Small intestine (tissue), 7 donors: ENCODE measurements around the gene IGSF9B. TPM values are rescaled to one million over a fixed set of nuclear protein-coding genes. Genes with fewer than 3 reads are reported as not detected.

Experiments used
- DNase-seq, 2 donors: peaks; one replicate each; pipeline versions ENCODE4 v3.0.0 to v3.0.0-alpha.2; 2013
- FAIRE-seq: peaks from 2 replicates; lab custom pipeline; 2012; peaks lifted over from hg19 to GRCh38; lab: Jason Lieb, UNC
- H3K27ac ChIP-seq, 3 donors: one replicate each; pipeline ENCODE4 v1.5.1; 2013; ENCODE audit warnings: low read length in 2 of 3, mild to moderate bottlenecking in 2 of 3, control low read depth in 1 of 3, inconsistent platforms in 1 of 3, low read depth in 1 of 3, moderate library complexity in 1 of 3
- H3K27me3 ChIP-seq, 3 donors: one replicate each; pipeline ENCODE4 v1.6.1; 2013; ENCODE audit warnings: low read length in 3 of 3, inconsistent platforms in 1 of 3; ENCODE audit not compliant: control insufficient read depth in 3 of 3, insufficient read depth in 3 of 3
- H3K36me3 ChIP-seq, 3 donors: one replicate each; pipeline ENCODE4 v1.6.1; 2013; ENCODE audit warnings: low read length in 3 of 3, inconsistent platforms in 1 of 3, low read depth in 1 of 3, mild to moderate bottlenecking in 1 of 3, moderate library complexity in 1 of 3; ENCODE audit not compliant: control insufficient read depth in 3 of 3, insufficient read depth in 2 of 3
- H3K4me1 ChIP-seq, 3 donors: one replicate each; pipeline ENCODE4 v1.6.1; 2013; ENCODE audit warnings: low read length in 2 of 3, inconsistent platforms in 1 of 3, low read depth in 1 of 3, mild to moderate bottlenecking in 1 of 3, moderate library complexity in 1 of 3; ENCODE audit not compliant: control insufficient read depth in 3 of 3, insufficient read depth in 2 of 3
- H3K4me3 ChIP-seq, 3 donors: one replicate each; pipeline ENCODE4 v1.5.1; 2013; ENCODE audit warnings: low read length in 3 of 3, control low read depth in 1 of 3, inconsistent platforms in 1 of 3, low read depth in 1 of 3, mild to moderate bottlenecking in 1 of 3, moderate library complexity in 1 of 3
- H3K9me3 ChIP-seq, 2 donors: one replicate each; pipeline ENCODE4 v1.6.1; 2013; ENCODE audit warnings: low read depth in 1 of 2, low read length in 1 of 2; ENCODE audit not compliant: control insufficient read depth in 2 of 2, insufficient read depth in 1 of 2
- WGBS, 3 donors: extraction: QIAGEN DNeasy Blood & Tissue Kit; methylation state at CpG; one replicate each; pipeline ENCODE4 v1.1.7; 2013; 5-methylcytosine and 5-hydroxymethylcytosine counted together
- polyA plus RNA-seq, 4 donors: library from polyadenylated mRNA; stranded (reverse) in 3 of 4; unstranded in 1 of 4; fragments of 200-250 nt in 3 of 4; fragments of 120-200 nt in 1 of 4; gene quantifications; one replicate each; pipeline versions ENCODE4 v1.2.1 to v1.2.3, GENCODE V29; 2013
- donor health status: healthy with polysubstance abuse.
- donor health status: control.
- donor health status: control.
- donor health status: Bipolar disorder and iron deficiency.
- donor health status: healthy.

The IGSF9B gene
- polyA plus RNA-seq, 4 donors = 1.4 to 2.3 (median 2.1) TPM; not detected in 1

- no peak overlapping the region for H3K4me3 ChIP-seq
- H3K27ac ChIP-seq = no peak overlapping the region
- peaks cover 0 to 4% (median 0%) of the 10 kb centered on the region in 3 donors for H3K4me1 ChIP-seq
- peaks cover 0 to 9% (median 0%) of the 10 kb centered on the region in 3 donors for H3K36me3 ChIP-seq
- no peak for DNase-seq
- no peaks in the 10 kb centered on the region for H3K9me3 ChIP-seq
- 87 to 92% (median 88%) methylated on average over 27 of the region's 27 CpGs for WGBS, 3 donors
- FAIRE-seq = no peak
- H3K27me3 ChIP-seq = no peaks in the 10 kb centered on the region
These were observed 26.6 kb downstream of the IGSF9B start for GRCh38 chr11:133930053-133930766.

DNA sequence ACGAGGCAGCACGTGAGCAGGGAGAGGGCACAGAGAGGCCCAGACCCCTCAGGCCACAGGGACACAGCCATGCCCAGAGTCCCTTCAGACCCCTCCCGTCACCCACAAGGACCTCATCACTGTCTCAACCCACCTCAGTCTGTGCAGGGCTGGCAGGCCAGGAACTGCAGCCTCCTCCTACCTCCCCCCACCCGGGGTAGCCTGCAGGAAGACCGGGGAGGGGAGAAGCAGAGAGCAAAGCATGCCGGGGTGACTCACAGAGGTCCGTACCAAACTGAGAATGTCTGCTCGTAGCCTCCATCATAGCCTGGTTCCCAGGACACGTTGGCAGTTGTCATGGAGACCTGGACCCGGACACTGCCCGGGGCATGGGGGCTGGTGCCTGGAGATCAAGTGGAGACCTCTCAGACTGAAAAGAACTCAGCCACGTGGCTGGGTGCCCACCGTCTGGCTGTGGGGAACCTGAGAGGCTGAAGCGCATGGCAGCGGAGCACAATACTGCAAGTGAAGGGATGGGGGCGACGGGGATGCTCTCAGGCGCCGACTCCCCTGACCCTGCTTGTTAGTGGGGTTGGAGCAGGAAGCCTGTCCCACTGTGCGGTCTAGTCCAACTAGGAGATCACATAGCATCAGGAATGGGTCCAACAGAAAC is 27.2 kb downstream of the IGSF9B start:
- WGBS, 3 donors = 82 to 86% (median 82%) methylated on average over 20 of the region's 20 CpGs
- Histone ChIP-seq H3K4me3 (no peak overlapping the region), H3K4me1 (no peaks in the 10 kb centered on the region), H3K36me3 (peaks cover 0 to 13% (median 0%) of the 10 kb centered on the region in 3 donors), H3K9me3 (no peaks in the 10 kb centered on the region), H3K27ac (no peak overlapping the region), H3K27me3 (no peaks in the 10 kb centered on the region)
- DNase-seq (no peak), FAIRE-seq (no peak)

- FAIRE-seq (no peak), DNase-seq (no peak)
- Histone ChIP-seq H3K9me3 (no peaks in the 10 kb centered on the region), H3K27ac (no peak overlapping the region), H3K27me3 (no peaks in the 10 kb centered on the region), H3K36me3 (peaks cover 0 to 12% (median 0%) of the 10 kb centered on the region in 3 donors), H3K4me1 (no peaks in the 10 kb centered on the region), H3K4me3 (no peak overlapping the region)
- WGBS, 3 donors = 10 to 30% (median 18%) methylated on average over 5 of the region's 5 CpGs
These were observed 28.1 kb downstream of the IGSF9B start for GRCh38 chr11:133928628-133929059.

- Histone ChIP-seq H3K9me3 (no peaks in the 10 kb centered on the region), H3K4me3 (no peak overlapping the region), H3K27me3 (no peaks in the 10 kb centered on the region), H3K27ac (no peak overlapping the region), H3K36me3 (peaks cover 0 to 12% (median 0%) of the 10 kb centered on the region in 3 donors), H3K4me1 (no peaks in the 10 kb centered on the region)
- FAIRE-seq (no peak), DNase-seq (peak; percentile 42 to 71)
- 17 to 31% (median 20%) methylated on average over 35 to 36 of the region's 36 CpGs for WGBS, 3 donors
These were observed 28.8 kb downstream of the IGSF9B start for GRCh38 chr11:133927690-133928627.

DNA sequence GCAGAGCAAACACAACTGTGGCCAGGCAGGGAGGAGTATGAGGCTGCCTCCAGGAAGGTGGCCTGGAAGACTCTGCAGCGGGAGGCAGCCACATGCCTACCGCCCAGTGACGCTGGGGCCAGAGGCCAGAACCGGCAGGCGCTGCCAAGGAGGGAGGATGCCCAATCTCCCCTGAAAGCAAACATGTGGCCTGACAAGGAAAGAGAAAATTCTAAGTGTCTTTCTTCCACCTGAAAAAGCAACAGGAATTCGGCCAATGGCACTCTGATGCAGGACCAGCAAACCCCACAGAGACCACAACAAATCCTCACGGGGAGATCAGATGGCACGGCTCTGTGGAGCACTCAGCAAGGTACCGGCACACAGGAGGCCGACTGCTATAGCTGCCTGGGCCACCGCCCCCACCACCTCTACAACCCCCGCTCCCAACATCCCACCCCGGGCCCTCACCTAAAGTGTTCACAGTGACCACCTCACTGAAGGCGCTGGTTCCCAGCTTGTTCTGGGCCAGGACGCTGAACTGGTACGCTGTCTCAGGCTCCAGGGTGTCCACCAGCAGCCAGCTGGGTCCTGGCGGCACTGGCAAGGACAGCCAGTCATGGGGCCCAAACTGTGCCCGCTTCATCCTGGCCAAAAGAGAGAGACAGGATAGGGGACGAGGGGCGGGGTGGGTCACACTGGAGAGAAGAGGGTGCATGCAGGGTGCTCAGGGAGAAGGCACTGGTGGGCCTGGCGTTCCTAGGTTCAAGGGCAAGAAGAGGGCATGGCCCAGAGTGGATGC is 30.1 kb downstream of the IGSF9B start:
- FAIRE-seq = no peak
- WGBS, 3 donors = 83 to 92% (median 86%) methylated on average over 20 to 21 of the region's 21 CpGs

DNA sequence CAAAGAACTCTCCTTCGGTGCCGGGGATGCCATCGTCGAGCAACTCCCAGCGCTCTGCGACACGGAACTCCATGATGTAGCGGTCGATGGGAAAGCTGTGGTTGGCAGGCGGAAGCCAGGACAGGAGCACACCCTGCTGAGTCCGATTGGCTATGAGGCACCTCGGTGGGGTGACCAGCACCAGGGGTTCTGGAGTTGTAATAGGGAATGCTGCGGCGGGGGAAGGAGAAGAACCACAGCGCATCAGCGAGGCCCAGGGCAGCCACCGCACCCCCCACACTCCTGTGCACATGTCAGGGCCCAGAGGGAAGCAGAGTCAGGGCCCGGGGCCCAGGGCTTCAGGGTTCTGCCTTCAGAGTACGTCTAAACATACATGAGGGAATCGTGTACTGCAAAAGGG is 31.0 kb downstream of the IGSF9B start:
- Histone ChIP-seq H3K4me1 (no peaks in the 10 kb centered on the region), H3K27ac (no peak overlapping the region), H3K36me3 (peaks cover 0 to 15% (median 0%) of the 10 kb centered on the region in 3 donors), H3K4me3 (no peak overlapping the region), H3K27me3 (no peaks in the 10 kb centered on the region), H3K9me3 (no peaks in the 10 kb centered on the region)
- 90 to 94% (median 91%) methylated on average over 20 of the region's 20 CpGs for WGBS, 3 donors
- FAIRE-seq (no peak), DNase-seq (no peak)

More for the DNA sequence above, 30.1 kb downstream of the IGSF9B start:
- Histone ChIP-seq H3K4me1 (no peaks in the 10 kb centered on the region), H3K27me3 (no peaks in the 10 kb centered on the region), H3K36me3 (peaks cover 0 to 12% (median 0%) of the 10 kb centered on the region in 3 donors), H3K9me3 (no peaks in the 10 kb centered on the region), H3K27ac (no peak overlapping the region), H3K4me3 (no peak overlapping the region)
- DNase-seq = no peak

GRCh38 chr11:133924661-133925060 is 32.1 kb downstream of the IGSF9B start:
- DNase-seq = no peak
- Histone ChIP-seq H3K36me3 (peaks cover 0 to 13% (median 0%) of the 10 kb centered on the region in 3 donors), H3K4me1 (no peaks in the 10 kb centered on the region), H3K4me3 (no peak overlapping the region), H3K9me3 (no peaks in the 10 kb centered on the region), H3K27me3 (peaks cover 0 to 3% (median under 1%) of the 10 kb centered on the region in 3 donors), H3K27ac (no peak overlapping the region)
- WGBS, 3 donors = 90 to 92% (median 91%) methylated on average over 11 of the region's 11 CpGs
- FAIRE-seq = no peak
